NCI-H2227 (cell line): ENCODE results near the gene UBXN11.

Experiments
- DNase-seq: peaks from one replicate; lab custom pipeline; 2025; ENCODE audit not compliant: unreplicated experiment; lab: John Stamatoyannopoulos, UW

The UBXN11 gene

DNA sequence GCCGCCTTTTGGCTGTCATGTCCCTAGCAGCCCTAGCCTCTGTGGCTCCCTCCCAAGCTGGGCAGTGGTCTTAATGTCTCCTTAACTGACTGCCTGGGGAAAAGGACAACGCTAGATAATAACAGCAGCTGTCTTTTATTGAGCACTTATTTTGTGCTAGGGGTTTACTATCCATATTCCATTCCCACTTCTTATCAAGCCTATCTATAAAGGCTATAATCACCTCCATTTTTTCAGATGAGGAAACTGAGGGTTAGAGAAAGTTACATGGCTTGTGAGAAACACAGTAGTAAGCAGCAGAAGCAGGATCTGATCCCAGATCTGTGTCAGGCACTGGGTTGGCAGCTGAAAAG, 20.4 kb downstream of the UBXN11 start:
- DNase-seq = no peak

DNA sequence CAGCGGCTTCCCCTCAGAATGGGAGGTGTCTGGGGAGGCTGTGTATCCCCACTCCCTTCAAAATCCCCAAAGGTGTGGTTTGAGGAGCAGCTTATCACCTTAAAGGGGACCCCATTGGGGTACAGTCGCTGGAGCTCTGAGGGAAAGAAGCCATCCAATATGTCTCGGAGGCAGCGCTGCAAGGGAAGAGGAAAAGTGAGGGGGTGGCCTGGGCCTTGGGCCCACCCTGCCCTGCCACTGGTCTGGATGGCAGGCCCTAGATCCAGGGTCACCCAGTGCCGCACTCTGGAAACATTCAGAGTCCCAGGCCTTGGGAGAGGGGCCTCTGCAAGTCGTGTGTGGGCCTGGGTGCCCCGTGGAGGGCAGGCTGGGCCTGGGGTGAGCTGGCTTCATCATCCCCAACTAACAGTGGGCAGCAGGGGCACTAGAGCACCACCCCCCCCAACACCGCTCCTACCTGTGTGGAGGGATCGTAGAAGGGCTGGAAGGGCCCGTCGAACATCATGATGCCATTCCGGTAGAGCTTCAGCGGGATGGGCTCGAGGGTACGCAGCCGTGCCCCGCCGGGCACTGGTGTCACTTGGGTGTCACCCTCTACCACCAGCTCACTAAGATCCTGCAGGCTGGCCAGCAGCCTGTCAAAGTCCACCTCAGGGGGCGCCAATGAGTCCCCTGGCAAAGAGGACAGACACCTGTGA, 20.9 kb downstream of the UBXN11 start:
- DNase-seq = peak; percentile 54

DNA sequence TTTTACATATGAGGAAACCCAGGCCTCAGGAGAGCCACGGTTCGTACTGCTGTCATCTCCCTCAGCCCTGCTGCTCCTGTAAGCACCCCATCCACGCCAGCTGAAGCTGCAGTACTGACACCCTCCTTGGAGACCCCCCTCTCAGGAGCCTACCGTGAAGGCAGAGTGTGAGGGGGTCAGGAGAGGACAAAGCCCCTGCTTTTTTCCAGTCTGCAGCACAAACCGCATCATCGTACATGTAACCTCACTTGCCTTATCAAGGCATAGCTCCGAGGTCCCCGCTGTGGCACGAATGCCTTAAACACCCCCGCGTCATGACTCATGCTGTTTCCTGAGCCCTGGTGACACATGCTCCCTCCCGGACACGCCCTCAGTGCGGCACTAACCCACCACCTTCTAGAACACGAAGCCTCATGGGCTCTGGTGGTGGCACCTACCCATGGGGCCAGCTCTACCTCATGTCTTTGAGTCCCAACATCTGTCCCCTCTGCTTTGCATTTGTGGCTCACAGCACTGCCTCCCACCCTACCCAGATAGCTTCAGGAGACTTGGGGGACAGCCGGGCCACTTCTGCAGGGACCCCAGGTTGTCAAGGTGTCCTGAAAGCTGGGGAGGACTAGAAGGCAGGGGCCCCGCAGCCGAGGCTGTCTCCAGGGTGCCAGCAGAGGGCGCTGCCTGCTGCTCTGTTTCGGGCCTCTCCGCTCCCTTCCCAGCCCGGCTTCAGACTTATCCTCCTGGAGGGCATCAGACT, 21.7 kb downstream of the UBXN11 start:
- peak; percentile 69 for DNase-seq

DNA sequence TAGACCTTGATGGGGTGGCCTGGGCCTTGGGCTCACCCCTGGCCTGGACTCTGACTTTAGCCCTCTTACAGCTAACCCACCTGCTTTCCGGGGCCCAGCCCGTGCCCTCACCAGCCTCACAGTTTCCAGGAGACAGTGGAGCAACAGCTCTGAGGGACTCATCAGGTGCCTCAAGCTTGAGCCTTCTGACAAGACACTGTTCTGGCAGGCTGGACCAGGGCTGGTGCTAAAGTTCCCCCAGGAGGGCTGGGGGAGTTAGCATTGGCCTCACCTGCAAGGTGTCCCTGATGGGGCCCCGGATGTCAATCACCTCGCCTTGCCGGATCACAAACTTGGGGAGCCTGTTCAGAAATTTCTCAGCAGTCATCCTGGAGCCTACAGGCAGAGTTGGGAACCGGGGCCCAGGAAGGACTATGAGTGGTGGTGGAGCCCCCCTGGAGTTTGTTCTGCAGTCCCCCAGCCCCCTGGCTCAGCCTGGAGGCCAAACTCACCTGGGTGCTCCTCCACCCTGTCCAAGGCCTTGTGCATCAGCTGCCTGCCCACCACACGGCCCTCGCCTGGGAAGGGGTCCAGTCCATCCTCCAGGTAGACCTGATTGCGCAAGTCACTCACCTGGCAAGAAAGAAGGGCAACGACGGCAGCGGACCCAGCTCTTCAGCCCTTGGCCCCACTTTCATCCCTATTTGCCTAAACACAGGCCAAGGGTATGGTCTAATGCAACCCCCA, 22.4 kb downstream of the UBXN11 start:
- DNase-seq = no peak

DNA sequence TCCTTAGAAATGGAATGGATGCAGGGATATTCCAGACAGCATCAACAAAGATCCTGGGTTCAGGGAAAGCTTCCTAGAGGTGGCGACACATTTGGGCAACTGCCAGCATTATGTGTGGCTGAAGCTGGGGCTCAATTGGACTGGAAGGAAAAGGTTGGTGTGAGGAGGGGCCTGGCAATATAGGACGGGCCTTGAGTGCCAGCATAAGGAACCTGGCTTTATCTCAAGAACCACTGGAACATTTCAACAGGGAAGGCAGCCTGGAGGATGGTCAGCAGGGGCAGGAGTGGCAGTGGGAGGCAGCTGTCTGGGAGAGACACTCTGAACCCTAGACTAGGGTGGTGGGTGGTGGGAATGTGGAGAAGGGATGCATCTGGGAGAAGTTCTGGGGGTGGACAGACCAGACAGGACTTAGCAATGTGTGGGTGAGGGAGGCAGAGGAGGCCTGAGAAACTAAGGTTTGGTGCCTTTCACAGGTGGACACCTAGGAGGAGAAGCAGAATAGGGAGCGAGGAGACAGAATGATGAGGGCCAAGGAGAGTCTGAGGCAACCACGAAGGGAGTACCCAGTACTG, 23.1 kb downstream of the UBXN11 start:
- no peak for DNase-seq

DNA sequence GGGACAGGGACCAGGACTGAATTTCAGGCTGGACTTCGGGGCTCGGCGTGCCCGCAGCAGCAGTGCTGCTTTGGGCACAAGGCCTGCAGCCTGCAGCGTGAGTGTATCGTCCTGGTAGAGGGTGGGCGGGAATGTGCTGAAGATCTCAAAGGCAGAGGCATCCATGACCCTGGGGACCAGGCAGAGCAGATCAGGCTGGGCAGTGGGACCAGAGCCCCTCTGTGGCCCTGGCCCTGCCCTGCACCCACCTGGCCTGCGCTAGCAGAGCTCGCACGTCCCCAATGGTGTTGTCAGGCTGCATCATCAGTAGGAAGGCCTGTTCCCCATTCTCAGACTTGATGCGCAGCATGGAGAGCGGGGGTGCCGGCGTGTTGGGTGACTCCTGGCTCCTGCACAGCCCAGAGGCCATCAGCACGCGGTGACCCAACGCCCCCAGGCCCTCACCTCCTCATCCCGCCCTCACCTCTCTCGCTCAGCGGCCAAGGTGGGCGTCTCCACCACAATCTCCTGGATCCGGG, 24.0 kb downstream of the UBXN11 start:
- no peak for DNase-seq

DNA sequence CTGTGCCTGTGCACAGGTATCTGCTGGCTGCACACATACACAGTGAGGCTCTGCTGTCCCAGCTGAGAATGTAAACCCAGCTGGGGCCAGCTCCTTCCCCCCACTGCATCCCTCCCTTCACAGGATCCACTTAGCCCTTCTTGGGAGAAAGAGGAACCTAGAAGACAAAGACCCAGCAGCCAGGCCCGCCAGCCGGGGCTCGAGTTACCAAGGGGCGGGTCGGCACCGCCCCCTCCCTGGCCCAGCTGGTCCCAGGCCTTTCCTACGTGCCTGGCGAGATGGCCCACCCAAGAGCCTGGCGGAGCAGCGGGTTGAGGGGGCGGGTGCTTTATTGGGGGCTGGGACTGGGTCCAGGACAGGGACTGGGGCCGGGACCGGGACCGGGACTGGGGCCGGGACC, 24.5 kb downstream of the UBXN11 start:
- DNase-seq = peak; percentile 78

DNA sequence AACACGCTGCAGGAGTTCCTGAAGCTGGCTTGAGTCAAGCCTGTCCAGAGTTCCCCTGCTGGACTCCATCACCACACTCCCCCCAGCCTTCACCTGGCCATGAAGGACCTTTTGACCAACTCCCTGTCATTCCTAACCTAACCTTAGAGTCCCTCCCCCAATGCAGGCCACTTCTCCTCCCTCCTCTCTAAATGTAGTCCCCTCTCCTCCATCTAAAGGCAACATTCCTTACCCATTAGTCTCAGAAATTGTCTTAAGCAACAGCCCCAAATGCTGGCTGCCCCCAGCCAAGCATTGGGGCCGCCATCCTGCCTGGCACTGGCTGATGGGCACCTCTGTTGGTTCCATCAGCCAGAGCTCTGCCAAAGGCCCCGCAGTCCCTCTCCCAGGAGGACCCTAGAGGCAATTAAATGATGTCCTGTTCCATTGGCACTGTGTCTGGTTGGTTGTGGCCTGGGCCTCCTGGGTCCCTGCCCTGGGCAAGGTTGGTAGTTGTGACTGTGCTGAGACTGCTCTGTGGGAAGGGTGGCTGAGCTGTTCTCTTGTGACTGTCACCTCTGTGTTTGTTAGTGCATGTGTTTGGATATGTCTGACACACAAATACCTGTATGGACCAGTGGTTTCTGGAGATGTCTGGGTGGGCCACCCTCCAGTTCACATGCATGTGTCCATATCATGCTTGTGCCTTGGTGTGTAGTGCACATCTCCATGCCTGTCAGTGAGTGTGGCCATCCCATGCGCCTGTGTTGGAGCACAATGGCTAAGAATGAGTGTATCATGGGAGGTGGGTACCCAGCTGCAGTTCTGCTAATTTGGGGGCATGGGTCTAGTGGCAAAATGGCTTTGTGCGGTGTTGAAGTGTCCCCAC, 25.1 kb downstream of the UBXN11 start:
- no peak for DNase-seq

DNA sequence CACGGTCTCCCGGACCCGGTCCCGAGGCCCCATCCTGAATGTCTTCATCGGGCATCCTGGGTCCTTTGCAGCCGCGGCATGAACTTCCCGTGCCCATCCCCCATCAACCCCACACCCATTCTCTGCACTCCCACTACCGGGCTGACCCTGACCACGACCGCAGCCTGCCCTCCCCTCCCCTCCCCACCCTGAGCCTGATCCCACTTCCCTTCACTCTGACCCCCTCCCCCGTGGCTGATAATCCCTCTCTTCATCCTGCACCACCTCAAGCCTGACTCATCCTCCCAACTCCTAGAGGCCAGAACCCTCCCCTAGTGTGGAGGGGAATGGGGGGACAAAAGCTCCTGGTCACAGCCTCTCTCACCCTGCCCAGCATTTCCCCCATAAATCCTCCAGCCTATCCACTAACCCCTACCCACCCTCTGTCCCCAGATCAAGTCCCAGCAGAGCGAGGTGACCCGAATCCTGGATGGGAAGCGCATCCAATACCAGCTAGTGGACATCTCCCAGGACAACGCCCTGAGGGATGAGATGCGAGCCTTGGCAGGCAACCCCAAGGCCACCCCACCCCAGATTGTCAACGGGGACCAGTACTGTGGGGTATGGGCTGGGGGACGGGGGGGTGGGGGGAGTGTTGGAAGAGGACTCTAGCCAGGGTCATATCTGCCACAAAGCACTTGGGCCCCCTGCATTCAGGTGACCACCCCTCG, 25.9 kb downstream of the UBXN11 start:
- no peak for DNase-seq

DNA sequence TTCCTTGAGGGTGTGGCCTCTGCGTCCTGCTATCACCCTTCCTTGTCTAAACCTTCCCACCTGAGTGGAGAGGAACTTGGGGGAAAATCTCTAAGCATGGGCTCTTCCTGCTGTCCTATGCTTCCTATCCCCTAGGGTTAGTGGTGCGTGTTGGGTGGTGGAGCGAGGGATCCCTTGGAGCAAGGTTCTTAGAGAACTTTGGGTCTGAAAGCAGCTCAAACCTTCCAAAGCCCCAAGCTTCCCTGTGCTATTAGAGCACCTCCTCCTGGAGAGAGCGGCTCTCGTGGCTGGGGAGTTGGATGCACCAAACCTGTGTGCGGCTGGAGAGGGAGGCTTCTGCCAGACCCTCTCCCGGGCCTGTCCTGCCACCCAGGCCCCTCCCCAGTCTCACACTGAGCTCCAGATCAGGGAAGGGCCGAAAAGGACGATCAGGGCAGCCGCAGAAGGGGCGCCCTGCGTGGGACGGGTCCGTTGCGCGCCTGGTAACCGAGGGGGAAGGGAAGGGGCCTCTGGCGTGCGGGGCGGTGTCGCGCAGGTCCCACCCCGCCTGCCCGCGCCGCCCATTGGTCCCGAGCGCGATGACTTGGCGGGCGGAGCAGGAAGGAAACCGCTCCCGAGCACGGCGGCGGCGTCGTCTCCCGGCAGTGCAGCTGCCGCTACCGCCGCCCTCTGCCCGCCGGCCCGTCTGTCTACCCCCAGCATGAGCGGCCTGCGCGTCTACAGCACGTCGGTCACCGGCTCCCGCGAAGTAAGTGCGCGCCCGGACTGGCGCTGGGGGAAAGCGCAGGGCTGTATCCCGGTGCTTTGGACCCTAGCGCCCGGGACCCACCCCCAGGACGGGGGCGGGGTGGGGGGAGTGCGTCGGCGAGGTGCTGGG, 26.7 kb downstream of the UBXN11 start, which contains the start of gene SH3BGRL3:
Gene SH3BGRL3, plus strand, starts transcription at position 631 of the 877 bp plus-strand sequence. Its CDS starts 70 bp downstream, at position 701.
- DNase-seq = peak; percentile 89

DNA sequence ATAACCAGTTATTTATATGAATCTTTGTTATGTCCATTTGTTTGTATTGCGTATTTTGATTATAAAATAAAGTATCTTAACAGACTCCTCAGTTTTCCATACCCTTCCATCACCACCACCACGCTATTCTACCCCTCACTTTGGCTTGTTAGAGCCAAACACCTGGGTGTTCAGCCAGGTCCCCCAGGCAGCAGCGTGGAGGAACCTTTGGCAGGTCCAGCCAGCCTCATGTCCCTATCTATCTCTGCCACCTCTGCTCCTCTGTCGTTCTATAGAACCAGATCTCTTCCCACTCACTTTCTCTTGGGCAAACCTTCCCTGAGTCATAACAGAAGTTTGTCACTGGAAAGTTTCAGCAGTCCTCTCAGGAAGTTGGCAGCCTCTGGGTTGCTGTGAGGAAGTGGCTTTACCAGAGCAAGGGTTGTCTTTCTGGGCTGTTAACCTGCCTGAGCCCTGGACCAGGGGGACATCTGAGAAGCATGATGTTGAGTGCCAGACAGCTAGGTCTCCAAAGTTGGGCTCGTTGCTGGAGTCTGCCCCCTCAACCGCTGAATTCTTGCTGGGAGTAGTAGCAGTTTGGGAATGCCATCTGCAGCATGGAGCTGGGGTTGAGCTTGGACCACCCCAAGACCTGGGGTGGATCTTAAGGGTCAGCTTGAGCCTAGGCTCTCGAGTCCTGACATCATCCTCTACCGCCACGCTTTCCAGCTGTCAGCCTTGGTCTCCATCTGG, 27.5 kb downstream of the UBXN11 start:
- peak; percentile 62 for DNase-seq

DNA sequence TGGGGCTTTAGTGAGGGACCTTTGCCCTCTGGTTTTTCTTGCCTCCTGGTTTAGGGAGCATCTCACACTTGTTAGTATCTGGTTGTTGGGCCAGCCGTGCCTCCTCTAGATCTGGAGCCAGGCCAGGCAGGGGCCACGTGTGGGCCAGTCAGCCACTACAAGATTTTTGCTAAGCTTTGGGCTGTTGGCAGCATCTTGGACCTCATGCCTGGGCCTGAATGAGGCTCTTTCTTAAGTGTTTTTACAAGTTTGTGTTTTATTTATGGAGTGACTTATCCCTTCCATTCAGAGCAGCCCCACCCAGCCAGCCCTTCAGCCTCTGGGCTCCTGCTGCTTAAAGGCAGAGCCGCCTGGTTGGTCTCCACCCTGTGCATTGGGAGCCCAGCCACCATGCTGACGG, 28.1 kb downstream of the UBXN11 start:
- no peak for DNase-seq

DNA sequence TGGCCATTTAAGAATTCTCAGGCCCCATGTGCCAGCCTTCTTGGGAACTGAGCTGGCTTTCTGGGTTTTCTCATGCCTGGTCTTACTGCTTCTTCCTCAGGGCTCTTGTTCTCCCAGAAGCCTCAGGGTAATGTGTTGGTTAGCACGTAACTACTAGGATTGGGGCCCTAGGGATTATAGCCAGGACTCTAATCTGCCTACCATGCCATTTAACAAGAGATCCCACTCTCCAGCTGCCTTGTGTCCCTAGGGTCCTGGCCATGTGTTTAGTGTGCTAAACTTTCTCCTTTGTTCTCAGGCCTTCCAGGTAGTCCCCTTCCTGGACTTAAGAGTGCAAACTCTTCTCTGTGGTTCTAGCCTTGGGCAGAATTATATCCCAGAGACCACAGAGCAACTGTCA, 28.7 kb downstream of the UBXN11 start:
- DNase-seq = no peak

DNA sequence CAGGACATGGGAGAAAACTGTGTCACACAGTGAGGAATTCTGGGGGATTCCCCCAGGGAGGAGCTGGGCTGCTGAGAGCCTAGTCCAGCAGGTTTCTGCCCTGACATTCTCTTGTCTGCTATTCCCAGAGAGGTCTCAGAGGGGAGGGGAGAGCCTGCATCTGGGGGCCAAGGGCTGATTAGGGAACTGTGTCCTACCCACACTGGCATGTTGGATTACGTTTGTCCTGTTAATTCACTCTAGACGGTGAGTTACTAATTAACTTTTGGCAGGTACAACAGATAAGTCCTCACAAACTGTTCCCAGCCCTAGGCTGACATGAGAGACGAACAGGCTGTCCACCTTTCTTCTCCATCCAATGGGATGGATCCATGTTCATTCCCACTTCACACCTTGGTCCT, 29.2 kb downstream of the UBXN11 start:
- DNase-seq = no peak

DNA sequence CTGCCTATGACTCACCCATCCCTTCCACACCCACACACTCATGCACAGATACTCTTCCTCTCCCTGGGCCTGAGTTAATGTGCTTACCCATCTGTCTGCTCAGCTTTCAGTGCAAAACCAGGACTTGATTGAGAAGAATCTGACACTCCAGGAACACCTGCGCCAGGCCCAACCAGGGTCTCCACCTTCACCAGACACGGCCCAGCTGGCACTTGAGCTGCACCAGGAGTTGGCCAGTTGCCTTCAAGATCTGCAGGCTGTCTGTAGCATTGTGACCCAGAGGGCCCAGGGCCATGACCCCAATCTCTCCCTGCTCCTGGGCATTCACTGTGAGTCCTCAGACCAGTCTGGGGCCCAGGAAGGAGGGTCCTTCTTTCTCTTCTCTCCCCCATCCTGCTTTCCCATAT, 30.0 kb downstream of the UBXN11 start:
- DNase-seq = no peak

DNA sequence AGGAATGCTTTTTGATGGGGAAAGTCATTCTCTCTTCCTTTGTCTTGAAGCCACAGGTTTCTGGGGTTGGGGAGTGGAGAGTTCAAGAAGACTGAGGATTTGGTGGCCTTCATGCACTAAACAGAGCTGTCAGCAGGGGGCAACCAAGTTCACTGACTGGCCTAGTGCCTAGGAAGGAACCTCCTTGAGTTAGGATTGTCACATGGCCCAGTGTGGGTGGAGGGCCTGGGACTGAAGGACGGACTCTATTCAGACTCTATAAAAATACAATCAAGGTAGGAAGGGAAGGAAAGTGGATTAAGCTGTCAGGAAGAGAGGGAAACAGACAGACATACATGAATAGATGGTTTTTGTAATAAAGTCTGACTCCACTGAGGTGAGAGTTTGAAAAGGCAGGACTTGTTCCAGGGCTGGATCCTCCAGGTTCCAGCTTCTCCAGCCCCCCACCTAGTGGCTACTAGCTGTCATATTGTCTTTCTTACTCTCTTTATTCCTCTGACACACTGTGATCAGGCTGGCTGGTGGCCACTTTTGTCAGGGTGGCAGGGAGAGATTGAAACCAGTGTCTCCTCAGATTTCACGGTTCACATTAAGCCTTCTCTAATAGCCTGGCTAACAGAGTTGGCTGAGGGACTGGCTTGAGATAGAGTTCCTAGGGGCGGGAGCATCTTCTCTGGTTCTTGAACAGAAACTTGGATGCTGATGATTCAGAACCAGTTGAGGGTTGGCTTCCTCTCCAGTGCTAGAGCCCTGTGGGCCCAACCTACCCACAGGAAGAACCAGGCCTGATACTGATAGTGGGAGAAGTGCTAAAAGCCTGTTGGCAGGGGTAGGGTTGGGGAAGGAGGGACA, 30.6 kb downstream of the UBXN11 start:
- peak; percentile 73 for DNase-seq

DNA sequence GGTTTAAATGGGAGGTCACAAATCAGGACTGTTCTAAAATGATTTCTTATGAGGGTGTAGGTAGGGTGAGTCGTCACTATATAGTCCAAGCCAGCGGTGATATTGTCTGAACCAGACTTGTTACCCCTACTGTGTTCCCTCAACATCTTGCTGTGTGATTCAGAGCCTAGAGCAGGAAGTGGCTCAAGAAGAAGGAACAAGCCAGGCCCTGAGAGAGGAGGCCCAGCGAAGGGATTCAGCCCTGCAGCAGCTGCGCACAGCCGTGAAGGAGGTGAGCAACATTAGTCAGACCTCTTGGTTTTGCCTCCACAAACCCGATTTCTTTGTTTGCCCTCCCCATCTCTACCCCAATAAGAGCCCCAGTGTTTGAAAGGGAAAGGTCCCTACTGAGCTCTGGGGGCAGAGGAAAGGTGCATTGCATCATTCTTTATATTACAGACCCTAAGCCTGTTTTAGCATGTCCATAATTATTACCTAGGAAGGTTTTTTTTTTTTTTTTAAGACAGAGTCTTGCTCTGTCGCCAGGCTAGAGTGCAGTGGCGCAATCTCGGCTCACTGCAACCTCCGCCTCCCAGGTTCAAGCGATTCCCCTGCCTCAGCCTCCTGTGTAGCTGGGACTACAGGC, 31.5 kb downstream of the UBXN11 start:
- no peak for DNase-seq
